ENCODE data around the gene LIPJ.

LIPJ gene

DNA sequence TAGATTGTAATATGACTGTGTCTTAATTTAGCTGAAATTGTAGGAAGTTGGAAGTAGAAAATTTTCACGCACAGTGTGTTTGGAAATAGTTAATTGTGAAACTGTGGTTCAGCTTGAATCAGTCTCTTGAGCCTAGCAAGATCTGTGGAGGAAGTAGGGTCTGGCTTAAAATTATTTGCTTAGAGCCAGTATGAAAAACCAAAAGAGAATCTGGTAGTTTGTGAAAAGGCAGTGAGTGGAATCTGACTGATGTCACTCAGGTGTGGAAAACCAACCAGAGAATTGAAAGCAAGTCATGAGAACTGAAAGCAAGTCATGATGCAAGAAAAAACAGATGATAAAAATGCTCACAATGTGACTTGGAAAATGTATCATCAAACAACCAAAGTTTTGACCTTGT lies 11.5 kb downstream of the LIPJ start:
- no peak for DNase-seq (ENCODE audit: low spot score)

DNA sequence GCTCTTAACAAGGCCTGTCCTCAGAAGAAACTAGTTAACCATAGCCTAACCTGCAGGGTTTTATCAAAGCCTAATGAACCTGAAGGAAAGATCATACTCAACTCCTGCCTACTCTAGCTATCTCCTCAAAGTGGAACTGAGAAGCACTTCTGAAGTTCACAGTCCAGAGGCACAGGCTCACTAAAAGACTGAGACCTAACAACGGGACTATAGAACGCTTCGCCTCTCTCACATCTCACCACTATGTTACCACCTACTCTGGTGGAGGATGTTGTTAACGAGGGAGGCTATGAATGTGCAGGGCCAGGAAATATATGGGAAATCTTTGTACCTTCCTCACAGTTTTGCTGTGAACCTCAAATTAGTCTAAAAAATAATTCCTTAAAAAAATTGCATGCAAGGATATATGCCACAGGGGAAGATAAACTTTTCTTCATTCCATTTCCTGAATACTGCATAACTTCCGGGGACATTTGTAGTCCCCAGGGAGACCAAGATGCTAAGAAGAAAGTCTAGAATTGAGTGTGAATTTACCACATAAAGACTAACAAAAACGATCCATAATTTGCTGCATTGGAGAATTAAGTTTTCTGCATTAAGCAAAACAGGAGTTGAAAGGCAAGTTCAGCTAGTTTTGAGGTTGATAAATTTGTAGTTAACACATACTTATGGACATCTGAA lies 21.6 kb downstream of the LIPJ start:
- DNase-seq (ENCODE audit: low spot score), result no peak

DNA sequence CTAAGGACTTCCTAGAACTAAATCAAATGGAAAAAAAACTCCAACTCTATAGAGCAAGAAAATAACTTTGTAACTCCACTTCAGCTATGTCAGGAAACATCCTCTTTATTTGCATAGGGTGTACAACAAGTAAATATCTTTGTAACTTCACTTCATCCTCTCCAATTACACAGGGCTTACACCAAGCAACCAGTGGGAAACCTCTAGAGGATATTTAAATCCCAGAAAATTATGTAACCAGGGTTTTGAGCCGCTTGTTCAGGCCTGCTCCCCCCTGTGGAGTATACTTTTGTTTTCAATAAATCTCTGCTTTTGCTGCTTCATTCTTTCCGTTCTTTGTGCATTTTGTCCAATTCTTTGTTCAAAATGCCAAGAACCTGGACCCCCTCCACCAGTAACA lies 22.2 kb downstream of the LIPJ start:
- DNase-seq (ENCODE audit: low spot score), result no peak

DNA sequence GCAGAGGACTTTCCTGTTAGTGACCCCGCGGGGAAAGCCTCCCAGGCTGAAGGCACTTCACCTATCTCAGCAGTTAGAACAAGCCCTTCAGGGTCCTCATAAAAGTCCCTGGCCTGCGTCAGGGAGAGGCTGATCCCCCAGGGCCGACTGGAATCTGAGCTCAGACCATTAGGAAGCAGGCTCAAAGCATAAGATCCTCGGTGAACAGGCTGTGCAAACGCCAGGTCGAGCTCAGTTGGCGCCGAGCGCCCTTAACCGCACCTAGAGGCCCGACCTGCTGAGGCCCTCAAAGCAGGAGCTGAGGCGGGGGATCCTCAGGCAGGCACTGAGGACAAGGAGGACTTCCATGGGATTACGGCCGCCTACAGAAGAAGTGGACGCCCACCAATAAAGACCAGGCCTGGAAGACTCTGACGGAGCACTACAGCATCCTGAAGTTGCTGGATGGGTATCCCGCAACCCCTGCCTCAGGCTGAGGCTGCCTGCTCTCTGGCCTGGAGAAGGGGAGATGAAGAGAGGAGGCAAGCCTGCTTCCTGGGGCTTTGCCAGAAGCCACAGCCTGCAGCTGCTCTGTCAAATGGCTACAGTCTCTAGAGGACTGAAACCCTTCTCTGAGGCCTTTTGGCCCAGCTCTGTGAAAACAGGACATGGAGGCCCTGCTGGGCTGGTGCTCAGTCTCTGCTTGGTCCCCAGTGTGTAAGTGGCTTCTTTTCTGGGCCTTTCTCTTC lies 29.9 kb downstream of the LIPJ start:
- DNase-seq (ENCODE audit: low spot score), result no peak

DNA sequence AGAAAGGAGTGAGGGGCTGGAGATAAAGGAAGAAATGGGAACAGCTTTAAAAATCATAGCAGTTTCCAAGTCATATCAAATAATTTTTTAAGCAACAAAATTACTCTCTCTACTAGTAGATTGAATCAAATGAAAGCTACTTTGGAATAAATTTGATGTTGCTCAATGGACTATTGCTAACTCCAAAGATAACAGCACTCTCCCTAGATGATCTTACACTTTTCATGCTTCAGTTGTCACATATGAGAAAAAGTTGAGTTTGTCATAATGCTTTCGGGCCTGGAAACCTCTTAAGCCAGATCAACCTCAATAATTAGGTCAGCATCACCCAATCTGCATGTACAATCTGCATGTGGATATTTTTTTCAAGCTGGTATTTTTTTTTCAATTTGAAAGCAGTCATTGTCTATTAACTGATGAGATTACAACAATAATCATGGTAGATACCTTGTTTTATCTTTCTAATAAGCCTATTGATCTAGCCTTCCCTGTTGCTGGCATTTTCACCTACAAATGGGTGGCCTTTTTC lies 31.3 kb downstream of the LIPJ start:
- DNase-seq (ENCODE audit: low spot score), result no peak

DNA sequence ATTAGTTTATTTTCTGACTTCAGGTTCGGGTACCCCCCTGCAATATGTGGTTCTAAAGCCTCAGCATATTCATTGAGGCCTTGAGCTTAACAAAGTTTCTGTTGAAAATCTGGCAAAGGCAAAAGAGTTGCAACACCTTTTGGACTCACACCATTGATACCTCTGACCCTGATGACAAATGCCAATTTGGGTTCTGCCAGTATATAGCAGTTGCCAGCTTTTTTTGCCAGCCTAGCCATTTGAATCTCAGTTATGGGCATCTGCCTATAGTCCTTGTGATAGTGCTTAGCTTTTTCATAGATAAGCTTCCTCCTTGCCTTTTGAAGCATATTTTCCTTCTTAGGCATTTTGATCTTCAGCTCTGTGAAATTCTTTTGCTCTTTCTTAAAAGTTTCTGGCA lies 31.9 kb downstream of the LIPJ start:
- no peak for DNase-seq (ENCODE audit: low spot score)

DNA sequence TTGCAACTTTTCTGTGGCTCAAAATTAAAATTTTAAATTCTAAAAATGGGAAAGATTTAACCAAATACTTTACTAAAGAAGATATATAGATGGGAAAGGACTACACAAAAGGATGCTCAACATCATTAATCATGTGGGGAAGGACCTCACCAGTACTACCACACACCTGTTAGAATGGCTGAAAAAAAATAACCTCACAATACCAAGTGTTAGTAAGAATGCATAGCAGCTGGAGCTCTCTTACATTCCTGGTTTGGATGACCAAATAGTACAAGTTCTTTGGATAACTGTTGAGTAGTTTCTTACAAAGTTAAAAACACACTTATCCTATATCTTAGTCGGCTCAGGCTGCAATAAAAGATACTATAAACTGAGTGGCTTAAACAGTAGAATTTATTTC lies 33.9 kb downstream of the LIPJ start:
- DNase-seq (ENCODE audit: low spot score), result no peak

DNA sequence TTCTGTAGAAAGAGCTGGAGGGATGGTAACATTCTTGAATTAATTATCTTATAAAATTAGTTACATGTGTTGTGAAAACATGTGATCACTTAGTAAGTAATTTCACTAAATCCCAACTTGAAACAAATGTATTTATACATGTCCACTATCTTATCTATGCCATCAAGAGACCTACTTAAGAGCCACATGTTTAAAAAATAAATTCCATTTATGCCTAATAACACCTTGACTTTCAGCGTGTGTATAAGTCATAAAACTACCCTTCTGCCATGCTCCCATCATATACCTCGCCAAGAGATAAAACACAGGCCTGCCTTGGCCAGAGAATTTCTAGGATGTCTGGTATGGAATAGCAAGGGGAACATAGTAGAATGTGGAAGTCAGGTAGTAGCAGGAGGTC lies 37.3 kb downstream of the LIPJ start:
- DNase-seq (ENCODE audit: low spot score), result no peak

DNA sequence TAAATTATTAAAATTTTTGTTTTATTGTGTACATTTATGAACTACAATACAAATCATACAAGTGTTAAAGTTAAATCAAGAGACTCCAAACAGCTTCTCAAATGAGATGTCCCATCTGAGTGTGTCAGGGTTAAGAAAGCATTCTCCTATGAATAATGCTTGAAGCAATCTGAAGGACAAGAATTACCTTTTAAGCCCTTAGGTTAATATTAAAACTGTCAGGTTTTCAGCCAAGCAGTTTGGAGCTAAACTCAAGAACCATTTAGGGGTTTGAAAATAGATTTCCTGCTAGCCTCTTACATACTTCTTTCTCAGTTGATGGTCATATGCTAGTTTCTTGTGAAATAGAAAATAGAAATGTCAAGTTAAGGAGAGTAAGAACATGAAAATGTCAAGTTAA lies 38.3 kb downstream of the LIPJ start:
- no peak for DNase-seq (ENCODE audit: low spot score)

DNA sequence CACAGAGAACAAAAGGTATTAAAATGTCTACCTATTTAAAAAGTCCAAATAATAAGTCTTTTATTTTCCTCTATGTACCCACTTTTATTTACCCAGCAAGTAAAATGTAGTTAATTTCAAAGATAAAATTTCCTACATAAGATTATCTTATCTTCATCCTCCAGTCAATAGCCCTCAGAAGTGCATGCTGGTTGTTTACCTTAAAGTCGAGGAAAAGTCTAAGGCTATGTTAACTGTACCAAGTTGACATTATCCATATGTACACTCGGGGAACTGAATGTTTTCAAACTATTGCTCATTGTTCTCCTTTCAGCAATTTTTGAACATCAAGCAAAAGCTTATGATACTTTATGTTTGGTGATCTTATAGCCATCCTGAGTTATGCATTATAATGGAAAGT lies 53.6 kb downstream of the LIPJ start:
- DNase-seq (ENCODE audit: low spot score), result no peak

DNA sequence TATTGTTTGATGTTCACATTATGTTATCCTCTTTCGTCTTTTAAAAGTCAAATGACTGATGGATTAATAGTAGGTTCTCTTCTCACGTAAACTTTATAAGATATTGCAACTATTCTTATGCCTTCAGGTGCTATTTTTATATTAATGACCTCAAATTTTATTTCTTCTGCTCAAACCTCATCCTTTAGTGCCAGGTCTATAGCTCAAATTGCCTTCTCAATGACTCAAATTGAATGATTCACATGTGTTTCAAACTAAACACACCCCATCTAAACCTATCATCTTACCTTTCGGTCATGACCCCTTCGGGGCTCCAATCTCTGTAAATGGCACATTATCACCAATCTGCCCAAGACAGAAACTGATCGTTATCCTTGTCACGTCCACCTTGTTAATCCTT lies 55.6 kb downstream of the LIPJ start:
- no peak for DNase-seq (ENCODE audit: low spot score)

DNA sequence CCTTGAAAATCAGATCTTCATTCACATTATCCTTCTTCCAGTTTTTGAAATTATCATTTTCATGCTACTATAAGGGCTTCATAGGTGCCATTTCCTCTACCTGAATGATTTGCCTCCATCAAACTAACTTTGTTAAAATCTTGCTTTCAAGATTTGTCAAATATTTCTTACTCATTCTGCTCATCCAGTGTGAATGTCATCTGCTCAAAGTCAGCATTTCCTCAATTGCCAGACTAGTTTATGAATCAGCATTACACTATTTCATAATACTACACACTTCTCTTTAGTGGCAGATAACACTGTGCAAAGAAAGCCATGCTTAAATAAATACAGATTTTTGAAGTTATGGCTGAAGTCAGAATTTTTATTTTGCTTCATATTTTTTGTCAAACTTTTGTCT lies 56.4 kb downstream of the LIPJ start:
- DNase-seq (ENCODE audit: low spot score), result no peak

DNA sequence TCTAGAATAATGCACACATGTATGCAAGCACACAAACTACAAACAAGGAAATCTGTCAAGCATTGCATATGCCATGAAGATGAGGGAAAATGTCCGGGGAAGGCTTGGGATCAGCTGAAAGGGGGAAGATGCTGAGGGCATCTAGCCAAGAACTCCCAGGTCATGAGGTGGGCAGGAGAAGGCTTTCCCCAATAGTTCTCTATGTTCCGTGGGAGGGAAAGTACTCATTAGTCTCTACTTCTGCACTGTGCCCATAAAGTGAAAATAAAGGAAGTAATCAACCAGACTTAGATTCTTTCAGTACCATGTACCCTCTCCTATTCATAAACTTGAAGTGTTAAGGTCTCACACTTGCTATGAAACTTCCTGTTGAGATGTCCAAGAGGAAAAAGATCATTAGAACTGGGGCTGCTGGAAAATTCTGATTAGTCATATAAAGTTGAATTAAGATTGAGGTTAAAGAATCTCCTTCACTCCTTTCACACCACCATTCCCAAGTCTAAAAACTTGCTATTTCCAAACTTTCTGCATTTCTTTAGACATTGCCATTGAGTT lies 60.6 kb downstream of the LIPJ start:
- DNase-seq (ENCODE audit: low spot score), result no peak

DNA sequence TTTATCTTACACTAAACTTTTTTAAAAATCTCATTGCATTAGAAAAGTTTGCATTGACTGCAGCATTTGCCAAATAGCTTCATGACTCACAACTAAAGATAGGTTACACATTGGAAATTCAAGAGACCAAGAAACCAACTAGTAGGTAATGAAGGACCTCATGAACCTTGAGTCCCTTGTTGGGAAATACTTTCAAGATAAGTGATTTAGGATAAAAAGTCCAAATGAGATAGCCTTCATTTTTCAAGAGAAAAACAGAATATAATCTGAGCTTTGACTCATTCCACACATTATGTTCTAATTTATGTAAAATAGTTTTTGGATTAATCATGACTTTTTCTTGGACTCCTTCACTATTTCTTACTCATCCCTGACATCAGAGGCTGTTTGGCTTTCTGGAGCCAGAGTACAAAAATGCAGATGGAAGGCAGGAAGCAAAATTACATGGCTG lies 64.6 kb downstream of the LIPJ start:
- DNase-seq (ENCODE audit: low spot score), result no peak

DNA sequence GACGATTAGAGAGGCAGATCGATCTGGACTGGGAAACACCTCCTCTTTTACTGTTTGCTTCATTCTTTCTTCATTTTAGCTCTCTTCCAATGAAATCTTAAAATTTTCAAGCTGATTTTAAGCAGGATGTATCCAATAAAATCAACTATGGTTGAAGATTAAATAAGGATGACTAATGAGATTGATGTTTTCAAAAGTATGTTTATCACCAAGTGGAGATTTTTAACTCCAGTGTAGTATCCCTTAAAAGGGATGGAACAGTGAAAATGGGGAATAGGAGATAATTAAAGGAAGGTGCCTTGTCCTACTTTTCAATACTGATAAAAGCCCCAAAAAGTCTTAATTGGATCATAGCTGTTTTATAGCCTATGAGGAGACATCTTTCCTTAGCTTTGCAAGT lies 66.1 kb downstream of the LIPJ start:
- DNase-seq (ENCODE audit: low spot score), result no peak
